ENCODE data around the gene RASL12.

RASL12 gene

GRCh38 chr15:65004993-65005392 is 62.8 kb downstream of the RASL12 start:
- H3K4me3 ChIP-seq: no peak overlapping the region
- TF ChIP-seq, protein P1, sequence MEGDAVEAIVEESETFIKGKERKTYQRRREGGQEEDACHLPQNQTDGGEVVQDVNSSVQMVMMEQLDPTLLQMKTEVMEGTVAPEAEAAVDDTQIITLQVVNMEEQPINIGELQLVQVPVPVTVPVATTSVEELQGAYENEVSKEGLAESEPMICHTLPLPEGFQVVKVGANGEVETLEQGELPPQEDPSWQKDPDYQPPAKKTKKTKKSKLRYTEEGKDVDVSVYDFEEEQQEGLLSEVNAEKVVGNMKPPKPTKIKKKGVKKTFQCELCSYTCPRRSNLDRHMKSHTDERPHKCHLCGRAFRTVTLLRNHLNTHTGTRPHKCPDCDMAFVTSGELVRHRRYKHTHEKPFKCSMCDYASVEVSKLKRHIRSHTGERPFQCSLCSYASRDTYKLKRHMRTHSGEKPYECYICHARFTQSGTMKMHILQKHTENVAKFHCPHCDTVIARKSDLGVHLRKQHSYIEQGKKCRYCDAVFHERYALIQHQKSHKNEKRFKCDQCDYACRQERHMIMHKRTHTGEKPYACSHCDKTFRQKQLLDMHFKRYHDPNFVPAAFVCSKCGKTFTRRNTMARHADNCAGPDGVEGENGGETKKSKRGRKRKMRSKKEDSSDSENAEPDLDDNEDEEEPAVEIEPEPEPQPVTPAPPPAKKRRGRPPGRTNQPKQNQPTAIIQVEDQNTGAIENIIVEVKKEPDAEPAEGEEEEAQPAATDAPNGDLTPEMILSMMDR (IDR thresholded peaks at IDR 0.05): no peak
- H3K27ac ChIP-seq: no peak overlapping the region
- DNase-seq (ENCODE audit: low spot score): no peak

All from coronary artery (tissue), 2 donors.